K562 (cell line): Measurements from ENCODE around the gene TMEM41A. TPM values are rescaled to one million over a fixed set of nuclear protein-coding genes. Genes with fewer than 3 reads are reported as not detected.

ENCODE experiments used
- ATAC-seq: fragments of 200-7000 bp; cut with Tn5 transposase; 3 replicates; pipeline ENCODE4 v1.9.1; 2020; ENCODE audit warnings: moderate library complexity
- BruUV-seq: library from RNA; stranded (reverse); fragments of 400-500 nt; replicated peaks from 2 replicates; lab custom pipeline; 2021; lab: Mats Ljungman, UMichigan
- CTCF ChIA-PET: fragments of 300-600 bp; formaldehyde crosslinking; extraction: SDS; loops from one replicate; lab custom pipeline; 2021; ENCODE audit warnings: low intra/inter-chr PET ratio; lab: Yijun Ruan, JAX
- POLR2A ChIA-PET: fragments of 300-600, 350-650 bp; sonication (Branson Sonifier 250); formaldehyde crosslinking; extraction: SDS; loops from one replicate; lab custom pipeline; 2021; ENCODE audit warnings: antibody characterized with exemption, inconsistent platforms; lab: Yijun Ruan, JAX
- DNase-seq, 4 experiments: peaks; one replicate each; pipeline versions ENCODE4 v3.0.0 to v3.0.0-alpha.2; 2011 to 2018; ENCODE audit warnings: low spot score in 3 of 4, mixed read lengths in 3 of 4; ENCODE audit errors: extremely low read depth in 1 of 4
- FAIRE-seq: peaks from 2 replicates; lab custom pipeline; 2011; peaks lifted over from hg19 to GRCh38; lab: Jason Lieb, UNC
- H2AFZ ChIP-seq: 2 replicates; pipeline ENCODE4 v1.6.0; 2011; ENCODE audit warnings: low read depth, low read length, control low read depth, inconsistent platforms
- H3K27ac ChIP-seq: fragments of 200-600 bp; 3 replicates; pipeline ENCODE4 v1.8.0; 2011; ENCODE audit warnings: low read depth, mild to moderate bottlenecking, control low read depth, inconsistent platforms, low read length, moderate library complexity, mixed read lengths; ENCODE audit errors: extremely low read depth
- H3K27me3 ChIP-seq, 2 experiments: fragments of 300-600 bp in 1 of 2; 2 replicates in 1 of 2; 3 replicates in 1 of 2; pipeline versions ENCODE4 v1.6.0 to v1.8.0; 2011; ENCODE audit warnings: inconsistent platforms in 2 of 2, low read length in 2 of 2, mild to moderate bottlenecking in 1 of 2, mixed read lengths in 1 of 2, moderate library complexity in 1 of 2; ENCODE audit not compliant: control insufficient read depth in 2 of 2, insufficient read depth in 2 of 2
- H3K36me3 ChIP-seq: fragments of 300-600 bp; 3 replicates; pipeline ENCODE4 v1.8.0; 2011; ENCODE audit warnings: mild to moderate bottlenecking, low read length, inconsistent platforms; ENCODE audit not compliant: control insufficient read depth, insufficient read depth
- H3K4me1 ChIP-seq, 2 experiments: fragments of 200-600 bp in 1 of 2; replicated peaks in 1 of 2; 2 replicates in 1 of 2; 3 replicates in 1 of 2; pipeline versions ENCODE4 v1.5.1 to v1.8.0; 2011; ENCODE audit warnings: inconsistent platforms in 2 of 2, low read length in 2 of 2, mild to moderate bottlenecking in 1 of 2, mixed read lengths in 1 of 2, moderate library complexity in 1 of 2; ENCODE audit not compliant: control insufficient read depth in 2 of 2, insufficient read depth in 2 of 2
- H3K4me2 ChIP-seq: 2 replicates; pipeline ENCODE4 v1.6.1; 2011; ENCODE audit warnings: low read length, control low read depth, inconsistent platforms, mixed read lengths; ENCODE audit not compliant: insufficient read depth
- H3K4me3 ChIP-seq: fragments of 200-600 bp; sonication (generic), shearing (Covaris generic); 2 replicates; pipeline ENCODE4 v1.5.1; 2016; ENCODE audit warnings: control low read depth, inconsistent platforms
- H3K79me2 ChIP-seq: fragments of 200-600 bp; 3 replicates; pipeline ENCODE4 v1.8.0; 2011; ENCODE audit warnings: low read length, inconsistent platforms; ENCODE audit not compliant: control insufficient read depth, insufficient read depth
- H3K9ac ChIP-seq, 2 experiments: 2 replicates each; pipeline versions ENCODE4 v1.6.0 to v1.6.1; 2011; ENCODE audit warnings: low read depth in 2 of 2, low read length in 2 of 2, control low read depth in 1 of 2, inconsistent platforms in 1 of 2, mild to moderate bottlenecking in 1 of 2, mixed read lengths in 1 of 2; ENCODE audit not compliant: insufficient read depth in 1 of 2
- H3K9me1 ChIP-seq: one replicate; pipeline ENCODE4 v1.6.0; 2011; ENCODE audit warnings: inconsistent platforms, mild to moderate bottlenecking, low read length, moderate library complexity; ENCODE audit not compliant: control insufficient read depth, insufficient read depth
- H3K9me3 ChIP-seq: replicated peaks from 2 replicates; pipeline ENCODE4 v1.5.1; 2011; ENCODE audit warnings: low read depth, low read length, inconsistent platforms; ENCODE audit not compliant: control insufficient read depth, insufficient read depth
- H4K20me1 ChIP-seq: replicated peaks from 2 replicates; pipeline ENCODE4 v1.6.1; 2011; ENCODE audit warnings: low read length, inconsistent platforms, mixed read lengths; ENCODE audit not compliant: control insufficient read depth, insufficient read depth
- FOXA1 ChIP-seq: fragments of 450-650 bp; IDR thresholded peaks from 2 replicates; pipeline ENCODE4 v1.6.1; 2016; ENCODE audit warnings: mild to moderate bottlenecking, borderline replicate concordance
- RFX5 ChIP-seq: IDR thresholded peaks from 2 replicates; pipeline ENCODE4 v1.6.1; 2011; ENCODE audit warnings: low read depth, mild to moderate bottlenecking, improper control_type of control experiment, low read length
- SAP30 ChIP-seq: fragments of 200-600 bp; sonication (generic); IDR thresholded peaks from 2 replicates; pipeline ENCODE4 v1.6.1; 2012; ENCODE audit warnings: borderline replicate concordance, low read depth, mild to moderate bottlenecking, moderate library complexity, low read length, control low read depth, inconsistent platforms; ENCODE audit not compliant: insufficient read depth, poor library complexity, severe bottlenecking
- SRF ChIP-seq, 2 experiments: fragments of 250-450, 450-650 bp in 1 of 2; sonication (Bioruptor Pico) in 1 of 2; sonication (generic) in 1 of 2; formaldehyde crosslinking; IDR thresholded peaks; 2 replicates each; pipeline versions ENCODE4 v1.5.0 to v1.5.1; 2020 to 2022; ENCODE audit warnings: mild to moderate bottlenecking in 1 of 2, missing genetic modification reagents in 1 of 2
- ZNF668 ChIP-seq: fragments of 250-450 bp; sonication (Bioruptor Pico); IDR thresholded peaks from 2 replicates; pipeline ENCODE4 v1.8.0; 2022; ENCODE audit warnings: mild to moderate bottlenecking, inconsistent platforms
- WGBS: fragments of 100-300 bp; shearing (Covaris generic); methylation state at CpG from one replicate; pipeline ENCODE4 v1.1.6; 2016; ENCODE audit warnings: low coverage, mixed read lengths; ENCODE audit not compliant: insufficient coverage; ENCODE audit errors: missing lambda C conversion rate; 5-methylcytosine and 5-hydroxymethylcytosine counted together
- in situ Hi-C: fragments of 300-500 bp; cut with MboI; formaldehyde crosslinking; loops from 4 replicates; pipeline ENCODE4 v1.15.0; 2018; ENCODE audit warnings: inconsistent platforms, mixed read lengths
- intact Hi-C: fragments of 100-400 bp; cut with micrococcal nuclease; formaldehyde crosslinking; loops from 2 replicates; pipeline ENCODE4 v1.14.2; 2022
- polyA plus RNA-seq, 8 experiments: library from polyadenylated mRNA; depleted of rRNA in 4 of 8; stranded (reverse) in 5 of 8; unstranded in 3 of 8; fragments of >200 nt; fragmentation: Nextera tagmentation in 2 of 8; fragmentation: Illumina TruSeq in 1 of 8; extraction: Ambion mirVana in 2 of 8; extraction: Trizol in 1 of 8; gene quantifications; 2 replicates each; pipeline versions ENCODE4 v1.2.1 to v1.2.3, GENCODE V29; 2011 to 2014; ENCODE audit warnings: inconsistent platforms in 1 of 8, missing spikeins in 1 of 8
- total RNA-seq, 7 experiments: library from RNA; depleted of rRNA in 6 of 7; stranded (reverse); fragments of >200 nt in 6 of 7; fragmentation: Illumina TruSeq in 2 of 7; extraction: Trizol in 2 of 7; gene quantifications; 2 replicates each; pipeline versions ENCODE4 v1.2.1 to v1.2.3, GENCODE V29; 2011 to 2021; ENCODE audit warnings: low replicate concordance in 1 of 7
- TF ChIP-seq, protein P1 (sequence below), 2 experiments: fragments of 200-800 bp in 1 of 2; sonication (Bioruptor generic) in 1 of 2; sonication (generic) in 1 of 2; formaldehyde crosslinking in 1 of 2; IDR thresholded peaks in 1 of 2; conservative IDR thresholded peaks in 1 of 2; 2 replicates each; pipeline versions ENCODE4 v1.5.0 to v1.6.1; 2016 to 2020; ENCODE audit warnings: missing compliant biosample characterization in 1 of 2, missing genetic modification characterization in 1 of 2, missing genetic modification reagents in 1 of 2
- TF ChIP-seq, protein P2 (sequence below): sonication (generic); formaldehyde crosslinking; IDR thresholded peaks from 2 replicates; pipeline ENCODE4 v1.8.0; 2023; ENCODE audit warnings: missing genetic modification reagents, mild to moderate bottlenecking, borderline replicate concordance

Gene TMEM41A
- total and polyA plus RNA-seq, 9 of the 15 experiments (the other 6 are each of a cell fraction or from before 2014, with no cell fraction given), result 22.5 to 65.9 (median 31.5) TPM

DNA sequence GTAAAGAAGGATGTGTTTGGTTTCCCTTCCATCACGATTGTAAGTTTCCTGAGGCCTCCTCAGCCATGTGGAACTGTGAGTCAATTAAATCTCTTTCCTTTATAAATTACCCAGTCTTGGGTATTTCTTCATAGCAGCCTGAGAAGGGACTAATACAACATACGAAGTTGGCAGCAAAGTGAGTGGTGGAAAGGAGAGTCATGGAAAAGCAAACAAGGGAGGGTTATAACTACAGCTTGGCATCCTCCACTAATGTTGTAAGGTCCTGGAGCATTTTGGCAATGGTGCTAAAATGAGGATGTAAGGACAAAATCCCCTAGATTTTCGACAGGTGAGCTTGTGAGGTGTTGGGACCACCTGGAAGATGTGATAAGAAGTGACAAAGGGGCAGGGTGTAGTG lies 5.8 kb upstream of the TMEM41A start (continued):
- TF ChIP-seq, protein P1, sequence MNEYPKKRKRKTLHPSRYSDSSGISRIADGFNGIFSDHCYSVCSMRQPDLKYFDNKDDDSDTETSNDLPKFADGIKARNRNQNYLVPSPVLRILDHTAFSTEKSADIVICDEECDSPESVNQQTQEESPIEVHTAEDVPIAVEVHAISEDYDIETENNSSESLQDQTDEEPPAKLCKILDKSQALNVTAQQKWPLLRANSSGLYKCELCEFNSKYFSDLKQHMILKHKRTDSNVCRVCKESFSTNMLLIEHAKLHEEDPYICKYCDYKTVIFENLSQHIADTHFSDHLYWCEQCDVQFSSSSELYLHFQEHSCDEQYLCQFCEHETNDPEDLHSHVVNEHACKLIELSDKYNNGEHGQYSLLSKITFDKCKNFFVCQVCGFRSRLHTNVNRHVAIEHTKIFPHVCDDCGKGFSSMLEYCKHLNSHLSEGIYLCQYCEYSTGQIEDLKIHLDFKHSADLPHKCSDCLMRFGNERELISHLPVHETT (CRISPR knock-in tag; conservative IDR thresholded peaks at IDR 0.05 in 1 of 2, IDR thresholded peaks at IDR 0.05 in 1 of 2), result no peak

DNA sequence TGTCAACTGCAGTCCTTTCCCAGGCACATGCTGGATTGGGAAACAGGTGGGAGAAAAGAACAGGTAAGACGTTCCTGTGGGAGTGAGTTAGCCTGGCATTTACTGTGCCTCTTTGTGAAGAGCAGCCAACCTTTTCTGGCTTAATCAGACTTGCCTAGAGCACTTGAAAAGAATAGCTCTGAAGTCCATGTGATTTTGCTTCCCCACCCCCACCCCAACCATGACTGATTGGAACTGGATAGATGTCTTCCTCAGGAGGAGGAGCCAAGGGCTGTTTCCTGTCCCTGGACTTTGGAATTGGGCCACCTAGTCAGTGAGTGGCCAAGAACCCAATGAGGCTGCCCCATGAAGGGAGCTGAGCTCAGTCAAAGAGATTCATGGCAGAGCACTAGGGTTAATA lies 4.7 kb upstream of the TMEM41A start:
- Histone ChIP-seq H3K4me2 (peak overlapping the region; percentile 0; the same call in 1 of the 2 replicates), H3K36me3 (no peaks in the 10 kb centered on the region), H3K4me3 (no peak overlapping the region), H2AFZ (peak overlapping the region; percentile 68), H3K9ac (peak overlapping the region in 1 of 2 experiments; percentile 23; a peak in 1 of 4 replicates), H3K27ac (no peak overlapping the region), H3K9me1 (no peaks in the 10 kb centered on the region), H3K27me3 (no peaks in the 10 kb centered on the region), H3K79me2 (peaks cover 3% of the 10 kb centered on the region), H4K20me1 (no peaks in the 10 kb centered on the region), H3K9me3 (no peaks in the 10 kb centered on the region), H3K4me1 (peaks cover 22 to 23% of the 10 kb centered on the region in 2 experiments)
- FAIRE-seq (no peak), DNase-seq (peak; percentile 39 to 53 (median 46)), ATAC-seq (no peak)
- in situ Hi-C loops, result no loop called here
- 67% methylated on average over 1 of the region's 1 CpG for WGBS
- BruUV-seq, result no TSS peak
- TF ChIP-seq SAP30 (no peak), ZNF668 (no peak), FOXA1 (no peak), SRF (CRISPR knock-in tag; IDR thresholded peaks at IDR 0.05) (no peak), RFX5 (no peak)
- TF ChIP-seq, protein P2, sequence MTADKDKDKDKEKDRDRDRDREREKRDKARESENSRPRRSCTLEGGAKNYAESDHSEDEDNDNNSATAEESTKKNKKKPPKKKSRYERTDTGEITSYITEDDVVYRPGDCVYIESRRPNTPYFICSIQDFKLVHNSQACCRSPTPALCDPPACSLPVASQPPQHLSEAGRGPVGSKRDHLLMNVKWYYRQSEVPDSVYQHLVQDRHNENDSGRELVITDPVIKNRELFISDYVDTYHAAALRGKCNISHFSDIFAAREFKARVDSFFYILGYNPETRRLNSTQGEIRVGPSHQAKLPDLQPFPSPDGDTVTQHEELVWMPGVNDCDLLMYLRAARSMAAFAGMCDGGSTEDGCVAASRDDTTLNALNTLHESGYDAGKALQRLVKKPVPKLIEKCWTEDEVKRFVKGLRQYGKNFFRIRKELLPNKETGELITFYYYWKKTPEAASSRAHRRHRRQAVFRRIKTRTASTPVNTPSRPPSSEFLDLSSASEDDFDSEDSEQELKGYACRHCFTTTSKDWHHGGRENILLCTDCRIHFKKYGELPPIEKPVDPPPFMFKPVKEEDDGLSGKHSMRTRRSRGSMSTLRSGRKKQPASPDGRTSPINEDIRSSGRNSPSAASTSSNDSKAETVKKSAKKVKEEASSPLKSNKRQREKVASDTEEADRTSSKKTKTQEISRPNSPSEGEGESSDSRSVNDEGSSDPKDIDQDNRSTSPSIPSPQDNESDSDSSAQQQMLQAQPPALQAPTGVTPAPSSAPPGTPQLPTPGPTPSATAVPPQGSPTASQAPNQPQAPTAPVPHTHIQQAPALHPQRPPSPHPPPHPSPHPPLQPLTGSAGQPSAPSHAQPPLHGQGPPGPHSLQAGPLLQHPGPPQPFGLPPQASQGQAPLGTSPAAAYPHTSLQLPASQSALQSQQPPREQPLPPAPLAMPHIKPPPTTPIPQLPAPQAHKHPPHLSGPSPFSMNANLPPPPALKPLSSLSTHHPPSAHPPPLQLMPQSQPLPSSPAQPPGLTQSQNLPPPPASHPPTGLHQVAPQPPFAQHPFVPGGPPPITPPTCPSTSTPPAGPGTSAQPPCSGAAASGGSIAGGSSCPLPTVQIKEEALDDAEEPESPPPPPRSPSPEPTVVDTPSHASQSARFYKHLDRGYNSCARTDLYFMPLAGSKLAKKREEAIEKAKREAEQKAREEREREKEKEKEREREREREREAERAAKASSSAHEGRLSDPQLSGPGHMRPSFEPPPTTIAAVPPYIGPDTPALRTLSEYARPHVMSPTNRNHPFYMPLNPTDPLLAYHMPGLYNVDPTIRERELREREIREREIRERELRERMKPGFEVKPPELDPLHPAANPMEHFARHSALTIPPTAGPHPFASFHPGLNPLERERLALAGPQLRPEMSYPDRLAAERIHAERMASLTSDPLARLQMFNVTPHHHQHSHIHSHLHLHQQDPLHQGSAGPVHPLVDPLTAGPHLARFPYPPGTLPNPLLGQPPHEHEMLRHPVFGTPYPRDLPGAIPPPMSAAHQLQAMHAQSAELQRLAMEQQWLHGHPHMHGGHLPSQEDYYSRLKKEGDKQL (CRISPR knock-in tag), result no peak
- ChIA-PET CTCF (no interaction called here), POLR2A (interaction anchor here (1.0 kb wide), 2 partner anchors 11 to 15 kb away, joined by 4 read pairs; no protein-coding TSS in a partner anchor)
- intact Hi-C loops, result no loop called here
